Measurements from ENCODE around the gene GHRHR. TPM values are rescaled to one million over a fixed set of nuclear protein-coding genes. Genes with fewer than 3 reads are reported as not detected.

GHRHR gene
- polyA plus RNA-seq, 1 donor from 2014 or later: not detected

GRCh38 chr7:30924624-30925023 lies 39.1 kb upstream of the GHRHR start:
- H2AFZ ChIP-seq (ENCODE audit: low read depth, low read length): no peak overlapping the region
- no peak overlapping the region for H3K27ac ChIP-seq (ENCODE audit: low read length)
- no peaks in the 10 kb centered on the region for H3K36me3 ChIP-seq (ENCODE audit: insufficient read depth, low read length)
- no peaks in the 10 kb centered on the region for H3K9me2 ChIP-seq (ENCODE audit: insufficient read depth, low read length)
- no peaks in the 10 kb centered on the region for H3K27me3 ChIP-seq (ENCODE audit: insufficient read depth, low read depth, low read length)
- no peak for TF ChIP-seq CTCF (IDR thresholded peaks at IDR 0.05; ENCODE audit: poor library complexity, severe bottlenecking)
- no peak for TF ChIP-seq POLR2AphosphoS5 (IDR thresholded peaks at IDR 0.05)
- TF ChIP-seq MXI1 (conservative IDR thresholded peaks at IDR 0.05; ENCODE audit: poor library complexity, severe bottlenecking): no peak
- no peak for TF ChIP-seq TAF1 (IDR thresholded peaks at IDR 0.05; ENCODE audit: low read depth)
- no peak for TF ChIP-seq SMC3 (conservative IDR thresholded peaks at IDR 0.05; ENCODE audit: poor library complexity)
- TF ChIP-seq EP300 (conservative IDR thresholded peaks at IDR 0.05; ENCODE audit: poor library complexity, severe bottlenecking): no peak
- TF ChIP-seq EZH2 (IDR thresholded peaks at IDR 0.05; ENCODE audit: borderline replicate concordance, insufficient read depth, low read length, poor library complexity, severe bottlenecking): no peak
- no peak for TF ChIP-seq REST (IDR thresholded peaks at IDR 0.05; ENCODE audit: borderline replicate concordance)
- no peak for TF ChIP-seq RAD21 (conservative IDR thresholded peaks at IDR 0.05)
- no peaks in the 10 kb centered on the region for H3K79me2 ChIP-seq (replicated peaks; ENCODE audit: insufficient read depth, low read length)
- no peak overlapping the region for H3K4me3 ChIP-seq (ENCODE audit: low read length)
- H3K9ac ChIP-seq (ENCODE audit: low read length): no peak overlapping the region
- H3K9me3 ChIP-seq (ENCODE audit: low read length): peaks cover 7% of the 10 kb centered on the region
- no peaks in the 10 kb centered on the region for H4K20me1 ChIP-seq (ENCODE audit: insufficient read depth)
- no peak overlapping the region for H3K4me2 ChIP-seq (ENCODE audit: low read length)
- H3F3A ChIP-seq (ENCODE audit: insufficient read depth, low read length, poor library complexity, severe bottlenecking): no peaks in the 10 kb centered on the region

GRCh38 chr7:30925117-30925516 lies 38.6 kb upstream of the GHRHR start:
- no peak for TF ChIP-seq CTCF (IDR thresholded peaks at IDR 0.05; ENCODE audit: poor library complexity, severe bottlenecking)
- TF ChIP-seq EZH2 (IDR thresholded peaks at IDR 0.05; ENCODE audit: borderline replicate concordance, insufficient read depth, low read length, poor library complexity, severe bottlenecking): no peak
- TF ChIP-seq TAF1 (IDR thresholded peaks at IDR 0.05; ENCODE audit: low read depth): no peak
- TF ChIP-seq REST (IDR thresholded peaks at IDR 0.05; ENCODE audit: borderline replicate concordance): no peak
- no peak for TF ChIP-seq SMC3 (conservative IDR thresholded peaks at IDR 0.05; ENCODE audit: poor library complexity)
- no peak for TF ChIP-seq POLR2AphosphoS5 (IDR thresholded peaks at IDR 0.05)
- no peak for TF ChIP-seq MXI1 (conservative IDR thresholded peaks at IDR 0.05; ENCODE audit: poor library complexity, severe bottlenecking)
- TF ChIP-seq EP300 (conservative IDR thresholded peaks at IDR 0.05; ENCODE audit: poor library complexity, severe bottlenecking): no peak
- TF ChIP-seq RAD21 (conservative IDR thresholded peaks at IDR 0.05): no peak
- no peaks in the 10 kb centered on the region for H3F3A ChIP-seq (ENCODE audit: insufficient read depth, low read length, poor library complexity, severe bottlenecking)
- H3K9ac ChIP-seq (ENCODE audit: low read length): no peak overlapping the region
- no peak overlapping the region for H3K27ac ChIP-seq (ENCODE audit: low read length)
- no peaks in the 10 kb centered on the region for H4K20me1 ChIP-seq (ENCODE audit: insufficient read depth)
- H3K9me2 ChIP-seq (ENCODE audit: insufficient read depth, low read length): no peaks in the 10 kb centered on the region
- H3K36me3 ChIP-seq (ENCODE audit: insufficient read depth, low read length): no peaks in the 10 kb centered on the region
- H3K4me3 ChIP-seq (ENCODE audit: low read length): no peak overlapping the region
- H2AFZ ChIP-seq (ENCODE audit: low read depth, low read length): no peak overlapping the region
- peaks cover 7% of the 10 kb centered on the region for H3K9me3 ChIP-seq (ENCODE audit: low read length)
- H3K27me3 ChIP-seq (ENCODE audit: insufficient read depth, low read depth, low read length): no peaks in the 10 kb centered on the region
- H3K79me2 ChIP-seq (replicated peaks; ENCODE audit: insufficient read depth, low read length): no peaks in the 10 kb centered on the region
- no peak overlapping the region for H3K4me2 ChIP-seq (ENCODE audit: low read length)

Data from neural cell (in vitro differentiated cells).